Measurements from ENCODE around the gene COL17A1.

DNA sequence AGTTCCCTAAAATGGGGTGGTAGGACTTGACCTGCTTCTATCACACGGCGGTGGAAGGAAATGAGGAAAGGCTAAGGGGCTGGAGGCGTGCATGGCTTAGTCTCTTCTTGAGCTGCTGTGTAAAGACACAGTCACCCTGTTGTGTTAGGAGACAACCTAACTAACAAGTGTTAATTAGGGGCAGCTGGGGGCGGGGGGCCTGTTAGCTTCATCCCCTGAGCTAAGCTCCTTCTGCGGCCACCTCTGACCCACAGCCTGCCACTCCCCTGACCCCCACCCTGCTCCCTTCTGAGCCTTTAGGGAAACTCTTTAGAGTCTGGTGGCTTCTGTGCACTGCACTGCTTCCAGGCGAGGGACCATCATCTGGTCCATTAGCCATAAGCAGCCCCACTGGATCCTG is 28.0 kb downstream of the COL17A1 start:
- TF ChIP-seq, protein P1, sequence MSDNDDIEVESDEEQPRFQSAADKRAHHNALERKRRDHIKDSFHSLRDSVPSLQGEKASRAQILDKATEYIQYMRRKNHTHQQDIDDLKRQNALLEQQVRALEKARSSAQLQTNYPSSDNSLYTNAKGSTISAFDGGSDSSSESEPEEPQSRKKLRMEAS (IDR thresholded peaks at IDR 0.05): no peak
- no peak for TF ChIP-seq CEBPB (IDR thresholded peaks at IDR 0.05; ENCODE audit: low read depth)
- TF ChIP-seq ZNF274 (IDR thresholded peaks at IDR 0.05; ENCODE audit: low read depth, low read length): no peak
- TF ChIP-seq POLR2A (IDR thresholded peaks at IDR 0.05; ENCODE audit: borderline replicate concordance, extremely low read depth, insufficient read depth, insufficient read length): no peak
- TF ChIP-seq, protein P2, sequence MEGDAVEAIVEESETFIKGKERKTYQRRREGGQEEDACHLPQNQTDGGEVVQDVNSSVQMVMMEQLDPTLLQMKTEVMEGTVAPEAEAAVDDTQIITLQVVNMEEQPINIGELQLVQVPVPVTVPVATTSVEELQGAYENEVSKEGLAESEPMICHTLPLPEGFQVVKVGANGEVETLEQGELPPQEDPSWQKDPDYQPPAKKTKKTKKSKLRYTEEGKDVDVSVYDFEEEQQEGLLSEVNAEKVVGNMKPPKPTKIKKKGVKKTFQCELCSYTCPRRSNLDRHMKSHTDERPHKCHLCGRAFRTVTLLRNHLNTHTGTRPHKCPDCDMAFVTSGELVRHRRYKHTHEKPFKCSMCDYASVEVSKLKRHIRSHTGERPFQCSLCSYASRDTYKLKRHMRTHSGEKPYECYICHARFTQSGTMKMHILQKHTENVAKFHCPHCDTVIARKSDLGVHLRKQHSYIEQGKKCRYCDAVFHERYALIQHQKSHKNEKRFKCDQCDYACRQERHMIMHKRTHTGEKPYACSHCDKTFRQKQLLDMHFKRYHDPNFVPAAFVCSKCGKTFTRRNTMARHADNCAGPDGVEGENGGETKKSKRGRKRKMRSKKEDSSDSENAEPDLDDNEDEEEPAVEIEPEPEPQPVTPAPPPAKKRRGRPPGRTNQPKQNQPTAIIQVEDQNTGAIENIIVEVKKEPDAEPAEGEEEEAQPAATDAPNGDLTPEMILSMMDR (IDR thresholded peaks at IDR 0.05 in 2 of 3, conservative IDR thresholded peaks at IDR 0.05 in 1 of 3; ENCODE audit: borderline replicate concordance in 1 of 3, insufficient read depth in 1 of 3, low read depth in 2 of 3, low read length in 2 of 3): no peak
- TF ChIP-seq EZH2 (IDR thresholded peaks at IDR 0.05): no peak
- TF ChIP-seq POLR2AphosphoS5 (IDR thresholded peaks at IDR 0.05; ENCODE audit: low read depth, low read length): no peak
- no peak for TF ChIP-seq EGR1 (IDR thresholded peaks at IDR 0.05; ENCODE audit: low read depth)
- no peak for TF ChIP-seq EZH2phosphoT487 (IDR thresholded peaks at IDR 0.05; ENCODE audit: borderline replicate concordance)
- TF ChIP-seq YY1 (IDR thresholded peaks at IDR 0.05; ENCODE audit: extremely low read depth, insufficient replicate concordance, low read depth, low read length): no peak
